ENCODE data around the gene TET2.

TET2 gene

DNA sequence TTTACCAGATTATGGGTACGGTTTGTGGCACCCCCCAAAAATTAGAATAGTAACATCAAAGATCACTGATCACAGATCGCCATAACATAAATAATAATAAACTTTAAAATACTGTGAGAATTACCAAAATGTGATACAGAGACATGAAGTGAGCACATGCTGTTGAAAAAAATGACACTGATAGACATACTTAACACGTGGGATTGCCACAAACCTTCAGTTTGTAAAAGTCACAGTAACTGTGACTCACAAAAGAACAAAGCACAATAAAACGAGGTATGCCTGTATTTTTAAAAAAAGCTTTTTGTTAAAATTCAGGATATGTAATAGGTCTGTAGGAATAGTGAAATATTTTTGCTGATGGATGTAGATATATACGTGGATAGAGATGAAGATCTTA, 93.4 kb downstream of the TET2 start:
- Histone ChIP-seq H3K27me3 (ENCODE audit: insufficient read depth, low read depth, severe bottlenecking) (no peaks in the 10 kb centered on the region), H3K9me3 (ENCODE audit: severe bottlenecking) (no peaks in the 10 kb centered on the region), H3K36me3 (peaks cover 41% of the 10 kb centered on the region), H3K4me3 (ENCODE audit: low read depth, low read length) (no peak overlapping the region), H3K27ac (no peak overlapping the region)
- DNase-seq: no peak
- TF ChIP-seq, protein P1, sequence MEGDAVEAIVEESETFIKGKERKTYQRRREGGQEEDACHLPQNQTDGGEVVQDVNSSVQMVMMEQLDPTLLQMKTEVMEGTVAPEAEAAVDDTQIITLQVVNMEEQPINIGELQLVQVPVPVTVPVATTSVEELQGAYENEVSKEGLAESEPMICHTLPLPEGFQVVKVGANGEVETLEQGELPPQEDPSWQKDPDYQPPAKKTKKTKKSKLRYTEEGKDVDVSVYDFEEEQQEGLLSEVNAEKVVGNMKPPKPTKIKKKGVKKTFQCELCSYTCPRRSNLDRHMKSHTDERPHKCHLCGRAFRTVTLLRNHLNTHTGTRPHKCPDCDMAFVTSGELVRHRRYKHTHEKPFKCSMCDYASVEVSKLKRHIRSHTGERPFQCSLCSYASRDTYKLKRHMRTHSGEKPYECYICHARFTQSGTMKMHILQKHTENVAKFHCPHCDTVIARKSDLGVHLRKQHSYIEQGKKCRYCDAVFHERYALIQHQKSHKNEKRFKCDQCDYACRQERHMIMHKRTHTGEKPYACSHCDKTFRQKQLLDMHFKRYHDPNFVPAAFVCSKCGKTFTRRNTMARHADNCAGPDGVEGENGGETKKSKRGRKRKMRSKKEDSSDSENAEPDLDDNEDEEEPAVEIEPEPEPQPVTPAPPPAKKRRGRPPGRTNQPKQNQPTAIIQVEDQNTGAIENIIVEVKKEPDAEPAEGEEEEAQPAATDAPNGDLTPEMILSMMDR (IDR thresholded peaks at IDR 0.05; ENCODE audit: low read depth, low read length): no peak

DNA sequence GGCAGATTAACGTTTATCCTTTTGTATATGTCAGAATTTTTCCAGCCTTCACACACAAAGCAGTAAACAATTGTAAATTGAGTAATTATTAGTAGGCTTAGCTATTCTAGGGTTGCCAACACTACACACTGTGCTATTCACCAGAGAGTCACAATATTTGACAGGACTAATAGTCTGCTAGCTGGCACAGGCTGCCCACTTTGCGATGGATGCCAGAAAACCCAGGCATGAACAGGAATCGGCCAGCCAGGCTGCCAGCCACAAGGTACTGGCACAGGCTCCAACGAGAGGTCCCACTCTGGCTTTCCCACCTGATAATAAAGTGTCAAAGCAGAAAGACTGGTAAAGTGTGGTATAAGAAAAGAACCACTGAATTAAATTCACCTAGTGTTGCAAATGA, 94.8 kb downstream of the TET2 start:
- no peak overlapping the region for H3K27ac ChIP-seq
- H3K4me3 ChIP-seq (ENCODE audit: low read depth, low read length): no peak overlapping the region
- no peak for DNase-seq
- TF ChIP-seq, protein P1 (IDR thresholded peaks at IDR 0.05; ENCODE audit: low read depth, low read length): no peak
- no peaks in the 10 kb centered on the region for H3K27me3 ChIP-seq (ENCODE audit: insufficient read depth, low read depth, severe bottlenecking)
- H3K9me3 ChIP-seq (ENCODE audit: severe bottlenecking): no peaks in the 10 kb centered on the region
- H3K36me3 ChIP-seq: peaks cover 29% of the 10 kb centered on the region

DNA sequence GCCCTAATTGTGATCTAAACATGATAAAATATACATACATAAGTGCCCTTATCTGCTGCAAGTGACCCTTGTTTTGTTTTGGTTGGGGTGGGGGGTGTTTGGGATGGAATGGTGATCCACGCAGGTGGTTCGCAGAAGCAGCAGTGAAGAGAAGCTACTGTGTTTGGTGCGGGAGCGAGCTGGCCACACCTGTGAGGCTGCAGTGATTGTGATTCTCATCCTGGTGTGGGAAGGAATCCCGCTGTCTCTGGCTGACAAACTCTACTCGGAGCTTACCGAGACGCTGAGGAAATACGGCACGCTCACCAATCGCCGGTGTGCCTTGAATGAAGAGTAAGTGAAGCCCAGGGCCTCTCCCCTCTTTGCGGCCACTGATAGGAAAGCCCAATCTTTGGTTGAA, 96.8 kb downstream of the TET2 start:
- Histone ChIP-seq H3K9me3 (ENCODE audit: severe bottlenecking) (no peaks in the 10 kb centered on the region), H3K27ac (no peak overlapping the region), H3K36me3 (peaks cover 17% of the 10 kb centered on the region), H3K27me3 (ENCODE audit: insufficient read depth, low read depth, severe bottlenecking) (no peaks in the 10 kb centered on the region), H3K4me3 (ENCODE audit: low read depth, low read length) (no peak overlapping the region)
- DNase-seq: no peak
- TF ChIP-seq, protein P1 (IDR thresholded peaks at IDR 0.05; ENCODE audit: low read depth, low read length): no peak

- TF ChIP-seq, protein P1 (IDR thresholded peaks at IDR 0.05; ENCODE audit: low read depth, low read length): no peak
- Histone ChIP-seq H3K4me3 (ENCODE audit: low read depth, low read length) (no peak overlapping the region), H3K9me3 (ENCODE audit: severe bottlenecking) (no peaks in the 10 kb centered on the region), H3K27ac (no peak overlapping the region), H3K36me3 (peaks cover 17% of the 10 kb centered on the region), H3K27me3 (ENCODE audit: insufficient read depth, low read depth, severe bottlenecking) (no peaks in the 10 kb centered on the region)
- no peak for DNase-seq
Observed at GRCh38 chr4:105246712-105247111, 100.0 kb downstream of the TET2 start.

DNA sequence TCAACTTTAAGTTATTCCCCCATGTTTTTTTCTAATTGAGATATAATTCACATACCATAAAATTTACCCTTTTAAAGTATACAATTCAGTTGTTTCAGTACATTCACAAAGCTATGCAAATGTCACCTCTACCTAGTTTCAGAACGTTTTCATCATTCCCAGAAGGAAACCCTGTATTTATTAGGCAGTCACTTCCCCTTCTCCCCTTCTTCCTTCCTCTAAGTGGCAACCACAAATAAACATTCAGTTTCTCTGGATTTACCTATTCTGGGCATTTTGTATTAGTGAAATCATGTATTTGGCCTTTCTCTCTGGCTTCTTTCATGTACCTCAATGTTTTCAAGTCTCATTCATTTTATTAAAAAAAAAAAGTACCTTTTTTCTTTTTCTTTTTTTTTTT, 101.9 kb downstream of the TET2 start:
- Histone ChIP-seq H3K27me3 (ENCODE audit: insufficient read depth, low read depth, severe bottlenecking) (no peaks in the 10 kb centered on the region), H3K4me3 (ENCODE audit: low read depth, low read length) (no peak overlapping the region), H3K36me3 (peaks cover 8% of the 10 kb centered on the region), H3K27ac (no peak overlapping the region), H3K9me3 (ENCODE audit: severe bottlenecking) (no peaks in the 10 kb centered on the region)
- no peak for DNase-seq
- TF ChIP-seq, protein P1 (IDR thresholded peaks at IDR 0.05; ENCODE audit: low read depth, low read length): no peak

- no peaks in the 10 kb centered on the region for H3K27me3 ChIP-seq (ENCODE audit: insufficient read depth, low read depth, severe bottlenecking)
- H3K9me3 ChIP-seq (ENCODE audit: severe bottlenecking): no peaks in the 10 kb centered on the region
- TF ChIP-seq, protein P1 (IDR thresholded peaks at IDR 0.05; ENCODE audit: low read depth, low read length): no peak
- H3K27ac ChIP-seq: no peak overlapping the region
- H3K36me3 ChIP-seq: peaks cover 7% of the 10 kb centered on the region; the same call in 1 of the 2 replicates
- H3K4me3 ChIP-seq (ENCODE audit: low read depth, low read length): no peak overlapping the region
- DNase-seq: no peak
Observed at GRCh38 chr4:105257817-105258495, 111.3 kb downstream of the TET2 start.
